ENCODE results near the gene KRT84. TPM values are rescaled to one million over a fixed set of nuclear protein-coding genes. Genes with fewer than 3 reads are reported as not detected.

KRT84 gene
- total RNA-seq, 1 donor from 2014 or later, result not detected

DNA sequence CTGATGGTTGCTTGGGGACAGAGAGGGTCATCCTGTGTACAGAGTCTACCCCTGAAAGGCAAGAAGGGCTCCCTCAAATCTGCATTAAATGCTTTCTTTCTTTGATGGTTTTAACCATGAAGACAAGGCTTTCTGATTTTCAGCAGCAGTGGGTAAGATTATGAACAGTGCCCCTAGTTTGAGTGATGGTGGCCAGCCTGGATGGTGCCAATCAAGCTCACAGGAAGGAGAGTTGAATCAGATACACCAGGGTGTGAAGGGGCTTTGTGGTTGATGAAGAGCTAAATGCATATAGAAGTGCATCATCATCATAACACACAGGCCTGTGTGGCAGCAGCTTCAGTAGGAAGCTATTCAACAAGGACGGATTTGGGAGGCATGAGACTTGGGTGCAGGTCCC, 23.9 kb downstream of the KRT84 start:
- TF ChIP-seq, protein P1, sequence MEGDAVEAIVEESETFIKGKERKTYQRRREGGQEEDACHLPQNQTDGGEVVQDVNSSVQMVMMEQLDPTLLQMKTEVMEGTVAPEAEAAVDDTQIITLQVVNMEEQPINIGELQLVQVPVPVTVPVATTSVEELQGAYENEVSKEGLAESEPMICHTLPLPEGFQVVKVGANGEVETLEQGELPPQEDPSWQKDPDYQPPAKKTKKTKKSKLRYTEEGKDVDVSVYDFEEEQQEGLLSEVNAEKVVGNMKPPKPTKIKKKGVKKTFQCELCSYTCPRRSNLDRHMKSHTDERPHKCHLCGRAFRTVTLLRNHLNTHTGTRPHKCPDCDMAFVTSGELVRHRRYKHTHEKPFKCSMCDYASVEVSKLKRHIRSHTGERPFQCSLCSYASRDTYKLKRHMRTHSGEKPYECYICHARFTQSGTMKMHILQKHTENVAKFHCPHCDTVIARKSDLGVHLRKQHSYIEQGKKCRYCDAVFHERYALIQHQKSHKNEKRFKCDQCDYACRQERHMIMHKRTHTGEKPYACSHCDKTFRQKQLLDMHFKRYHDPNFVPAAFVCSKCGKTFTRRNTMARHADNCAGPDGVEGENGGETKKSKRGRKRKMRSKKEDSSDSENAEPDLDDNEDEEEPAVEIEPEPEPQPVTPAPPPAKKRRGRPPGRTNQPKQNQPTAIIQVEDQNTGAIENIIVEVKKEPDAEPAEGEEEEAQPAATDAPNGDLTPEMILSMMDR (IDR thresholded peaks at IDR 0.05; ENCODE audit: insufficient read depth, low read length, poor library complexity, severe bottlenecking), result no peak
- no peaks in the 10 kb centered on the region for H3K36me3 ChIP-seq (ENCODE audit: control insufficient read depth, insufficient read depth, low read length)
- DNase-seq (ENCODE audit: low read depth), result no peak
- no peak overlapping the region for H3K4me3 ChIP-seq (ENCODE audit: low read depth, low read length)
- peaks cover 9% of the 10 kb centered on the region for H3K27me3 ChIP-seq (ENCODE audit: control insufficient read depth, insufficient read depth, low read length)

DNA sequence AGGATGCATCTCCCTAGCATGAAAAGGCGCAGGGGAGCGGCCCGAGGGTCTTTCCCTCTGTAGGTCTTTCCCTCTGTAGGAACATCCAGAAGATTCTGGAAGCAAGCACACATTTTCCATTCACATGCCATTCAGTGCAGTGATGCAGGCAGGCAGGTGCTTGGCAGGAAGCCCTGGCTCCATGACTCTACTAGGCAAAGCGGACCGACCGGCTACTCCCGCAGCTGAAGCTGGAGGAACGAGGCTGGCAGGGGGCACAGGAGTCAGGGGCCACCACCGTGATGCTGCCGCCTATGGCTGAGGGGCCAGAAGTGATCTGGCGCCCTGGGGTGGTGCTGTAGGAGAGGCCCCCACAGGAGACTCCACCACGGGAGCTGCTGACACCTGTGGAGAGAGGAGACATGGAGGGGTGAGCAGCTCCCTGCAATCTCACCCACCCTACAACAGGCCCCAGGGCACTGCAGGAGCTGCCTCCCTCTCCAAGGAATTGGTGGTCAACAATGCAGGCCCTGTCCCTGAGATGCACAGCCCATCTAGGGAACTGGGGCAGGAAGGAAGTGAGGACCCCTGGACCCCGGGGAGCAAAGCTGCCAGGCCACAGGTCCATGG, 24.7 kb downstream of the KRT84 start:
- DNase-seq (ENCODE audit: low read depth), result no peak
- TF ChIP-seq, protein P1 (IDR thresholded peaks at IDR 0.05; ENCODE audit: insufficient read depth, low read length, poor library complexity, severe bottlenecking), result no peak

DNA sequence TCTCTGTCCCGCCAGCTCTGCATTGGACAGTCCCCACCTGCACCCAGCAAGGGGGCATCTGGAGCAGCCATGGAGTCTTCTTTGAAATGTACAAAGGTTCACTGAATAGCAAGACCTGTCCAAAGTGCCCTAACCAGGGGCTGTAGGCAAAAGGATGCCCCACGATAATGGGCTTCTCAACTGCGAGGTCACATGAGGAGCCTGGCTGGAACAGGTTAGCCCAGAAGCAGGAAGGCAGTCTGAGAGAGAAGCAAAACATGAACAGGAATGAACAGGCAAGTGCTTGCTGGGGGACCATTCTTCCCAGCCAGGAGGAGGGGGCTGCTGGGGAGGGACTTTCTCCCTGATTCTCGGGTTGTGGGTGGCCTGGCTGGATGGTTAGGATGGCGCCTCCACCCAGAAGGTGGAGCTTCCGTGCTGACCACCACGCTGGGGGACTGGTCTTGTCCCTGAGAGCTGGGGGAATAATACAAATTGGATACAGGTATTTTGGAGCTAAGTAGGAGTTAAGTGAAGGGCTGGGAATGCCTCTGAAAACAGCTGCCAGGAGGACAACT, 25.3 kb downstream of the KRT84 start:
- DNase-seq (ENCODE audit: low read depth), result no peak
- TF ChIP-seq, protein P1 (IDR thresholded peaks at IDR 0.05; ENCODE audit: insufficient read depth, low read length, poor library complexity, severe bottlenecking), result no peak
- Histone ChIP-seq H3K27me3 (ENCODE audit: control insufficient read depth, insufficient read depth, low read length) (peaks cover 10% of the 10 kb centered on the region), H3K4me3 (ENCODE audit: low read depth, low read length) (no peak overlapping the region), H3K36me3 (ENCODE audit: control insufficient read depth, insufficient read depth, low read length) (no peaks in the 10 kb centered on the region)

More for the DNA sequence above, 24.7 kb downstream of the KRT84 start:
- Histone ChIP-seq H3K27me3 (ENCODE audit: control insufficient read depth, insufficient read depth, low read length) (peaks cover 8% of the 10 kb centered on the region), H3K36me3 (ENCODE audit: control insufficient read depth, insufficient read depth, low read length) (no peaks in the 10 kb centered on the region), H3K4me3 (ENCODE audit: low read depth, low read length) (no peak overlapping the region)

DNA sequence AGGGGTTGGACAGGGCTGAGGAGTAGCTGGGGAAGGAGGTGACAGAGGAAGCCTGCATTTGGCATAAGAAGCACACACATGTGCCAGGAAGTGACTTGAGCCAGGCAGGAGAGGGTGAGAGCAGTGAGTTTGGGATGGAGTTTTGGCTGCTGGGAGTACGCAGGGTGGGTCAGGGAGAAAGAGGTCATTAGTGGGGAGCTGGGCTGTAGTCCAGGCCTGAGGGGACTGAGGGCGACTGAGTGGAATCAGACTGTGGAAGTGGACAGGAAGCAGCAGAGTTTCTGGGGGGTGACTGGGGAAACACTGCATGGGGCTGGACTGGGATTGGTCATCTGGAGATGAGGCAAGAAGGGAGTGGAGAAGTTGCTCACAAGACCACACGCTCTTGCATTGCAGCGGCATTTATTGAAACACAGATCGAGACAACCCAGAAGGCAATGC, 25.8 kb downstream of the KRT84 start:
- no peaks in the 10 kb centered on the region for H3K36me3 ChIP-seq (ENCODE audit: control insufficient read depth, insufficient read depth, low read length)
- H3K4me3 ChIP-seq (ENCODE audit: low read depth, low read length), result no peak overlapping the region
- peaks cover 9% of the 10 kb centered on the region for H3K27me3 ChIP-seq (ENCODE audit: control insufficient read depth, insufficient read depth, low read length)
- TF ChIP-seq, protein P1 (IDR thresholded peaks at IDR 0.05; ENCODE audit: insufficient read depth, low read length, poor library complexity, severe bottlenecking), result no peak
- DNase-seq (ENCODE audit: low read depth), result no peak

DNA sequence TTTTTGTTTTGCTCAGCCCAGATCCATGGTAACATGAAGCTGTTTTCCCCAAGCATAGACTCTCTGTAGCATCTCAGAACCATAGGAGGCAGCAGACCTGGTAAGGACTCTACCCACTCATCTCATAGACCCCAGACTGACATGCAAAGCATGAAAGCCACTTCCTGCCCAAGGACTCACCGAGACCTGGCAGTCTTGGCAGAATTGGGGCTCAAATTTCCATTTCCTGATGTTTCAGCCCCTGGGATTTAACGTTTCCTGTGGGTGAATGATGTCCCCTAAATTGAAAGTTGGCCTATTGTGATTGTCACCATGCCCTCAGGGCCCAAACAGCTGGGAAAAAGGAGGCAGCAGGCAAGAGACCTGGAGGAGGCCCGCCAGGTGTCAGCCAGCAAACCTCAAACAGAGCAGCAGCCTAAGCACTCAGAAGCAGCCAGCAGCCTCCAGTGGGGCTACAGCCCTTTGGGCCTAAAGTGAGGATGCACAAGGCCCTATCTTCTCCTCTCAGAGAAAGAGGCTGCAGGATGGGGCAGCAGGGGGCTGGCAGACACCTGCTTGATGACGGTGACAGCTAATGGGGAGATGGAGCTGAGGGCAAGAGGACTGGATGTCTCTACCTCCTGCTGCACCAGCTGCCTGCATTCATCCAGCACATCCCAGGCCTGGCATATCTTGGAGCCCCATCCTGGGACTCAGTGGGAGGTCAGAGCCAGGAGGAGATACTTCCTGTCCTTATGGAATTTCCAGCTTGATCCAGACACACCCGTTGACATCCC, 26.7 kb downstream of the KRT84 start:
- H3K36me3 ChIP-seq (ENCODE audit: control insufficient read depth, insufficient read depth, low read length), result no peaks in the 10 kb centered on the region
- no peak for DNase-seq (ENCODE audit: low read depth)
- H3K27me3 ChIP-seq (ENCODE audit: control insufficient read depth, insufficient read depth, low read length), result peaks cover 11% of the 10 kb centered on the region
- TF ChIP-seq, protein P1 (IDR thresholded peaks at IDR 0.05; ENCODE audit: insufficient read depth, low read length, poor library complexity, severe bottlenecking), result no peak
- H3K4me3 ChIP-seq (ENCODE audit: low read depth, low read length), result no peak overlapping the region

Data from kidney epithelial cell (primary cell).